Skin of body (tissue), 2 donors: ENCODE measurements around the gene RERE. TPM values are rescaled to one million over a fixed set of nuclear protein-coding genes. Genes with fewer than 3 reads are reported as not detected.
"Not testable (repeated sequence)": the region's sequence is repeated elsewhere in the genome, so short reads cannot be mapped to it uniquely, and the experiment has no call there.

ENCODE experiments used
- DNase-seq: peaks from one replicate; lab custom pipeline; 2025; lab: John Stamatoyannopoulos, UW
- total RNA-seq: library from RNA; depleted of rRNA; stranded (reverse); fragments of >200 nt; gene quantifications from one replicate; pipeline ENCODE4 v1.2.3, GENCODE V29; 2014

The RERE gene
- total RNA-seq, 1 donor from 2014 or later: 125 TPM

DNA sequence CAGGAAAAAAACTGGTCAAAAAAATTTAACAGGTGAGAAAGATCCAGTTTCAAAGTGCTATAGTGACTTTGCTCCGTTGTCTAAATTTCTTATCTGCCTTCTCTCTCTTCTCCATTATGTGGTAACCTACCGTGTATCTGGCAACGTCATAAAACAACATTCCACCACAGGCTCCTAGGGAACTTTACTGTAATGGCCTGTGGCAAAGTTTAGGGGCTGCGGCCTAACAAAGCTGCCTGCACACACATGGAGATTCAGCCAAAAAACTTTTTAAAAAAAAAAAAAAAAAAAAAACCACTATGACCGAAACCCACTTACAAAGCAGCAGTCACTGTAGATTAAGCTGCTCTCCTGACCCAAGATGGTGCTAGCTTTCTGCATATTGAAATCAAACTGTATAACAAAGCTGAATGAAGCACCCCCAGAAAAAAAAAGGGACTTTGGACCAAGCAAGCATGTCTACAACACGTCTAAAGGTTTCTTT, 296.9 kb downstream of the RERE start:
- DNase-seq: no peak

- DNase-seq: no peak
Measured at GRCh38 chr1:8519167-8519566, 298.3 kb downstream of the RERE start.

GRCh38 chr1:8518490-8518801, 299.0 kb downstream of the RERE start:
- DNase-seq: no peak

- peak; percentile 74 for DNase-seq
Measured at GRCh38 chr1:8517661-8518489, 299.6 kb downstream of the RERE start.

DNA sequence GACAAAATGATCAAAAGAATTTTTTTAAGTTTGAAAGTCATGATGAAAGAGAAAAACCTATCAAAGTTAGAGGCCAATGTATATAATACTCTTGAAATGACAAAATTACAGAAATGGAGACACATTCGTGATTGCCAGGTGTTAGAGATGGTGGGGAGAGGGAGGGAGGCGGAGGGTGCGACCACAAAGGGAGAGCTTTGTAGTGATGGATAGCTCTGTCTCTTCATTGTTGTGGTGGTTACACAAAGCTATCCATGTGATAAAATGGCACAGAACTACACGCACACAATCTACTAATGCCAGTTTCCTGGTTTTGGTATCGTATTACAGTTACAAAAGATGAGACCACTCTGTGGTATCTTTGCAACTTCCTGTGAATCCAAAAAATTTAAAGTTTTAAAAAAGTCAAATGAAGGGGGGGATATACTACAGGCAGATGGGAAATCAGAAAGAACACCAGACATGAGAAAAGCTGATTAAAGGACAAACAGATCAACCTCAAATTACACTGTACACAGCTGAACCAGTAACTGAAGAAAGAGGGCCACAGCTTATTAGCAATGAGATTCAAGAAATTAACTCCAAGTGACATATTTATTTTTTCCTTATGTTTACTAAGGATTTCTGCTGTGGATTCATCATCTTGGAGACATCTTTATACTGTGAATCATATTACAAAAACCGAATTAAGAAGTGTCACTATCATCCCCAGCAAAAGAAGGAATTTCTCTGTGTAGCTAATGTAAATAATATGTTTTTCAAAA, 300.5 kb downstream of the RERE start:
- DNase-seq: peak; percentile 74

DNA sequence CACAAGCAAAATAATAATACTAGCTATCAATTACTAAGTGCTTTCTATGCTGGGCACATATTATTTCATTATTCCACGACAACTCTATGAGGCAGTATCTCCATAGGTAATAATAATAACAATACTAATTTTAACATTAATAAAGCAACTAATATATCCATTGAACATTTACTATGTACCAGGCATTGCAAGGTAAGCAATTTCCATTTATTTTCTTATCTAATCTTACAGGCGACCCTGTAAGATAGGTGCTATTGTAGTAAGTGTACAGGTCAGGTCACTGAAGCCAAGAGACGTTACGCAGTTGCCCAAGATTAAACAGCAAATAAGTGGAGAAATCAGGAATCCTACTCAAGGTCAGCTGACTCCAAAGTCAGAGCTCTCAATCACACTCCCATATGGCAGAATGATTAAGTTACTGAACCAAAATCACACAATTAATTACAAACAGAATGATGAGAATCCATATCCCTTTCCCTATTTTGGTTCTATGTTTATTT, 301.1 kb downstream of the RERE start:
- DNase-seq: no peak

DNA sequence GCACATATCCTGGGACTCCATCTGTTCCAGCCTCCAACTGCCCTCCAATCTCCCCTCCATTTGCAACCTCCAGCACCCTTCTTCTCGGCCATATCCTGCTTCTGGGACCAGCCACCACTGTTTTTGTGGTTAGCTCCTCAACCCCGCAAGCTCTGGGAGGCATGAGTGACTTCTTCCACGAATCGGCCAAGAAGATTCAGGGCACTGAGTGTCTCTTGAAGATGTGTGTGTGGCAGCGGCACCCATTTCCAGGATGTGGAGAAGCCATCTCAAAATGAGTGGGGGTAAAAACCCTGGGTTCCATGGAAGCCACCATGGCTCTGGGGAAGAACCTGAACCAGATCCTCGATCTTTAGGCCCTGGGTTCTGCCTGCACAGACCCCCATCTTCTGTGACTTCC, 304.9 kb downstream of the RERE start:
- DNase-seq: no peak

DNA sequence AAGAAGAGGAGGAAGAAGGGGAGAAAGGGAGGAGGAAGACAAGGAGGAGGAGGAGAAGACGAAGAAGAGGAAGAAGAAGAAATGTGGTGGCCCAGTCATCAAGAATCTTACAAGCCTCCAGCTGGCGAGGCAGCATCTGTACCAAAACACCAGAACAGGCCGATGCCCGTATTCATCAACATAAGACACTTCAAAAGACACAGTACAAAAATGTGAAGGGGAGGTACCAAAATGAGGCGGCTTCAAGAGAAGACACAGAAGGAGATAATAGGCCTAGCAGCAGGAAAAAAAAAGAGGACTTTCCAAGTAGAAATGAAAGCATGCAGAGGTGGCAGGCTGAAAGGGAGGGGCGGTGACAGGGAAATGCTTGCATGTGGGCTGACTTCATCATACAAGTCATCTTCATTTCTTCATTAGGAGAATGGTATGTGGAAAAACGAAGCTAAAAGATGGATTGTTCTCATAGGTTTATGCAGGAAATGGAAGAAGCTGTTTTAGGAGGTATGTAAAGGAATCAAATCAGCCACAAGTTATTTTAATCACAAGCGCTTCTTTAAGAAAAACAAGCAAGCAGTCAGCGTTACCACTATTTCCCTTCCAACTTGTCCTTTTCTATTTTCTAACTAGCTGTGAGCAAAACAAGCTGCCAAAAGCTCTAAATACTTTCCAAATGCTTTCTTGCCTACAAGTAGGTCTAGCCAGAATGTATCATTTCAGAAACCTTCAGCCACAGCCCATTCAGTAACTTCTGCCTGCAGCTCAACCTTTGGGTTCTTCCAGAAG, 307.2 kb downstream of the RERE start:
- DNase-seq: peak; percentile 75

- no peak for DNase-seq
Measured at GRCh38 chr1:8509579-8509978, 307.9 kb downstream of the RERE start.

DNA sequence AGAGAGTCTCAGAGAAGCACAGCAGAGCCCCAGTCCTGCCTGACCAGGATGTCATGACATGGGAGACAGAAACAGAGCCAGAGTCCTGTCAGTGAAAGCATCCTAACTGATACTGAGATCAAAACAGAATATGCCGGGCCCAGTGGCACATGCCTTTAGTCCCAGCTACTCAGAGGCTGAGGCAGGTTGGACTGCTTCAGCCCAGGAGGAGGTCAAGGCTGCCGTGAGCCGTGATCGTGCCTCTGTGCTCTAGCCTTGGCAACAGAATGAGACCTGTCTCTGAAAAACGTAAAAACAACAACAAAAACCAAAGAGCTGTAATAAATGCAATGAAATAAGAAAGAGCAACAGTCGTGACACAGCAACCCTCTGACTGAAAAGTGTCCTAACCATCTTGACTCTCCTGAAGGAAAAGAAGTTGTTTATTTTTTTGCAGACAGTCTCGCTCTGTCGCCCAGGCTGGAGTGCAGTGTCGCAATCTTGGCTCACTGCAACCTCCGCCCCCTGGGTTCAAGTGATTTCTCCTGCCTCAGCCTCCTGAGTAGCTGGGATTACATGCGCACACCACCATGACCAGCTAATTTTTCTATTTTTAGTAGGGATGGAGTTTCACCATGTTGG, 310.3 kb downstream of the RERE start:
- no peak for DNase-seq

- no peak for DNase-seq
Measured at GRCh38 chr1:8506456-8506855, 311.0 kb downstream of the RERE start.

DNA sequence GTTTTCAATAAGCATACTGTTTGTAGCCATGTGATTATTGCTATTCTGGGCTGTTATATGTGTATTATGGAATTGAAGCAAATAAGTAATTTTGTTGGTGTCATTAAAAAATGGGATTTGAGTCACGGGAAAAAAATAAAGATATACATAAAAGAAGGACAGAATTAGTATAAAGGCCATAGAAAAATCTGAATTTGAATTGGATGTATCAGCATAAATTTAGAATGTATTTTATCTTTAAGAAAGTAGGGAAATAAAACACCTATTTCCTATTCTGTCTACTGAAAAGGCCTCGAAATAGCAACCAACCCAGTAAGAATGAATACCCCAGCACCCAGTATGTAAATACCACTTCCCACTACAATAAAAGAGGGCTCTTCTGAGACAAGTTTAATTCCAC, 313.6 kb downstream of the RERE start:
- DNase-seq: peak; percentile 23

DNA sequence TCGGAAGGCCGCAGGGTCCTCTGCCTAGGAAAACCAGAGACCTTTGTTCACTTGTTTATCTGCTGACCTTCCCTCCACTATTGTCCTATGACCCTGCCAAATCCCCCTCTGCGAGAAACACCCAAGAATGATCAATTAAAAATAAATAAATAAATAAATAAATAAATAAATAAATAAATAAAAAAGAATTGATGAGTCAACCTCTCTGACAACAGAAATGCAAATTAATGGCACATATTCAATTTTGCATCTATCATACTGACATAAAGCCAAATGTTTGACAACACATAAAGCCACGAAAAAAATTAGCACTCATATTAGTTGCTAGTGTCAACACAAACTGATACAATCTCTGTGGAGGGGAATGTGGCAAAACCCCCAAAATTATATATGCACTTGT, 314.5 kb downstream of the RERE start:
- DNase-seq: not testable (repeated sequence)

GRCh38 chr1:8497210-8497819, 320.1 kb downstream of the RERE start:
- DNase-seq: no peak

DNA sequence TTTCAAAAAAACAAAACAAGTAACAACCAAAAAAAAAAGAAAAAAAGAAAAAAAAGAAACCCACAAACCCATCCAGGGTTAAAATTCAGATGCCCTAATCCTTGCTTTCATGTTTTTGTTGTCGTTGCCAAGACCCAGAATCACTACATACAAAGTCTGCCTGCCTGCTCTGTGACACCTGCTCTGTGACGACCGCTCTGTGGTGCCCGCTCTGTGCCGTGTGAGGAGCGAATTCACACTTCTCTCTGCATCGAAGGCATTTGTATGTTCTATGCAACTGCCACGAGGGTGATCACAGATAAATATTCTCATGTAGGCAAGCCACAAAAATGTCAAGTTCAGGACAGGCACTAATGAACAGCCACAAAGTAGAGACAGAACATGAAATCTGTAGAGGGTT, 321.0 kb downstream of the RERE start:
- DNase-seq: no peak

DNA sequence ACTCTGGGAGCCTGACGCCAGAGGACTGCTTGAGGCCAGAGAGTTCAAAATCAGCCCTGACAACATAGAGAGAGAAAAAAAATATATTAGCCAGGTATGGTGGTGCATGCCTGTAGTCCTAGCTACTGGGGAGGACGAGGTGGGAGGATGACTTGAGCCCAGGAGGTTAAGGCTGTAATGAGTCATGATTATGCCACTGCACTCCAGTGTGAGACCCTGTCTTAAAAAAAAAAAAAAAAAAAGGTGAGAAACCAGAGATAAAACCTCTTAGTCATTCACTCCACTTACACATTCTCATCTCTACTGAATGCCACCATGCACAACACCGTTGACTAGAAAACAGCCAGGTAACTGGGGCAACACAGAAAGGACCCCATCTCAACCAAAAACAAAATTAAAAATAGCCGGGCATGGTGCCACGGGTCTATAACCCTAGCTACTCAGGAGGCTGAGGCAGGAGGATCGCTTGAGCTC, 321.5 kb downstream of the RERE start:
- DNase-seq: no peak

DNA sequence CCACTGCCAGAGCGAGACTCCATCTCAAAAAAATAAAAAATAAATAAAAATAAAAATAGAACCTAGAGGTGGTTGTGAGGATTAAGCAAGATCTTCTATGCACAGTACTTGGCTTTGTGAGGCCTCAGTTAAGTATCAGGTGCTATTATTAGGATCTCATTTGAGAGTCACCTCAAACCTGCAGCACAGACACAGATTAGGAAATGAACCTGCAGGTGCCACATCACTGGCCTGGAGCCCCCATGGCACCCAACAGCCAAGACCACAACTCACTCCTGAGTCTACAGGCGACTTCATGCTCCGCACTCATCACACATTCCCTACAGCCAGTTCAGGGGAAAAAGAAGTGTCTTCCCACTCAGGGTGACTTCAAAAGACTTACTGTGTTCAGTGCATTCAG, 322.8 kb downstream of the RERE start:
- DNase-seq: no peak

- DNase-seq: no peak
Measured at GRCh38 chr1:8493916-8494540, 323.4 kb downstream of the RERE start.

GRCh38 chr1:8487249-8487648, 330.2 kb downstream of the RERE start:
- no peak for DNase-seq

- no peak for DNase-seq
Measured at GRCh38 chr1:8486047-8486446, 331.4 kb downstream of the RERE start.
